GM23248 (cell line): Measurements from ENCODE around the gene LSM3.

Source experiments
- EZH2 ChIP-seq: fragments of 200-600 bp; sonication (generic); IDR thresholded peaks from 2 replicates; pipeline ENCODE4 v1.6.1; 2018; ENCODE audit warnings: antibody characterized with exemption, mild to moderate bottlenecking; ENCODE audit not compliant: insufficient read depth, poor library complexity, severe bottlenecking
- EZH2phosphoT487 ChIP-seq: fragments of 200-600 bp; sonication (generic); IDR thresholded peaks from 2 replicates; pipeline ENCODE4 v1.6.1; 2018; ENCODE audit warnings: antibody characterized with exemption, moderate library complexity, mild to moderate bottlenecking, low read depth; ENCODE audit not compliant: insufficient read depth

- TF ChIP-seq EZH2phosphoT487 (no peak), EZH2 (no peak)
Measured at GRCh38 chr3:14237457-14237856, 58.8 kb downstream of the LSM3 start.
